ENCODE results near the gene SLC16A3. TPM values are rescaled to one million over a fixed set of nuclear protein-coding genes. Genes with fewer than 3 reads are reported as not detected.
A peak's percentile ranks its signal among the peaks of the same experiment; 100 is the strongest.

SLC16A3 gene
- total RNA-seq, 1 experiment from 2014 or later = 198 TPM

DNA sequence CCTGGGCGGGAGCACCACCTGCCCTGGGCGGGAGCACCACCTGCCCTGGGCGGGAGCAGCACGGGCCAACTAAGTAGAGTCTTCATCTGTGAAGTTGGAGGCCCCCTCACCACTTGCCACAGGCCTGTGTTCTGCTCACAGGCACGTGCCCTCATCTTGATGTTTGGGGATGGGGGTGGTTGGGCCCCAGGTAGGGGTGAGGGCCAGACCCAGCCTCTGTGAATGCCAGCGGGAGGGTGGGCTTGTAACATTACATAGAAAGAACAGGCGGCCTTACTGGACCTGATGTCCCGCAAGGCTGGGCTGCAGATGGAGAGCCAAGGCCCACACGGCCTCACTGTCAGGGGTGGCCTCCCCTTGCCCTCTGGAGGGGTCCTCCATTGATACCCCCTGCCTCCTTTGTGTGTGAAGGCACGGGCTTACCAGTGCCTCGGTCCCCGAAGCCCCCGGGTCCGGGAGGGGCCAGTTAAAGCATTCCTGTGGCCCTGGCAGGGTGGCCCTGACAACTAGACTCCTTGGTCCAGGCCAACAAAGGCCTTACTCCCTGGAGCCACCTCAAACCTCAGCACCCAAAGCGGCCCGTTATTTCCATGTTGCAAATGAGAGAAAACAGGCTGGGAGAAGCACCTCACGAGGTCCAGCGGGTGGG, 1.1 kb upstream of the SLC16A3 start:
- Histone ChIP-seq H3K9me2 (ENCODE audit: insufficient read depth) (no peaks in the 10 kb centered on the region), H3K9me3 (ENCODE audit: insufficient read depth, low read depth) (no peaks in the 10 kb centered on the region), H2AFZ (no peak overlapping the region), H3K4me3 (peak overlapping the region; percentile 64), H3K27me3 (ENCODE audit: insufficient read depth, low read depth) (no peaks in the 10 kb centered on the region), H4K20me1 (ENCODE audit: insufficient read depth) (peaks cover 7% of the 10 kb centered on the region; the same call in 1 of the 2 replicates), H3F3A (ENCODE audit: insufficient read depth, low read depth) (no peaks in the 10 kb centered on the region; the same call in 1 of the 2 replicates), H3K79me2 (ENCODE audit: low read depth) (peaks cover 35% of the 10 kb centered on the region), H3K27ac (peak overlapping the region; percentile 47; the same call in 1 of the 2 replicates), H3K4me1 (replicated peaks; ENCODE audit: insufficient read depth) (peaks cover 11% of the 10 kb centered on the region), H3K36me3 (ENCODE audit: low read depth) (no peaks in the 10 kb centered on the region), H3K4me2 (peak overlapping the region; percentile 73)
- no peak for DNase-seq
- TSS peak; percentile 55 for BruUV-seq (replicated peaks)
- intact Hi-C loops (cut with micrococcal nuclease; ENCODE audit: unreplicated experiment) = no loop called here
- TF ChIP-seq, protein P1, sequence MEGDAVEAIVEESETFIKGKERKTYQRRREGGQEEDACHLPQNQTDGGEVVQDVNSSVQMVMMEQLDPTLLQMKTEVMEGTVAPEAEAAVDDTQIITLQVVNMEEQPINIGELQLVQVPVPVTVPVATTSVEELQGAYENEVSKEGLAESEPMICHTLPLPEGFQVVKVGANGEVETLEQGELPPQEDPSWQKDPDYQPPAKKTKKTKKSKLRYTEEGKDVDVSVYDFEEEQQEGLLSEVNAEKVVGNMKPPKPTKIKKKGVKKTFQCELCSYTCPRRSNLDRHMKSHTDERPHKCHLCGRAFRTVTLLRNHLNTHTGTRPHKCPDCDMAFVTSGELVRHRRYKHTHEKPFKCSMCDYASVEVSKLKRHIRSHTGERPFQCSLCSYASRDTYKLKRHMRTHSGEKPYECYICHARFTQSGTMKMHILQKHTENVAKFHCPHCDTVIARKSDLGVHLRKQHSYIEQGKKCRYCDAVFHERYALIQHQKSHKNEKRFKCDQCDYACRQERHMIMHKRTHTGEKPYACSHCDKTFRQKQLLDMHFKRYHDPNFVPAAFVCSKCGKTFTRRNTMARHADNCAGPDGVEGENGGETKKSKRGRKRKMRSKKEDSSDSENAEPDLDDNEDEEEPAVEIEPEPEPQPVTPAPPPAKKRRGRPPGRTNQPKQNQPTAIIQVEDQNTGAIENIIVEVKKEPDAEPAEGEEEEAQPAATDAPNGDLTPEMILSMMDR (conservative IDR thresholded peaks at IDR 0.05) = no peak
- no peak for TF ChIP-seq EZH2 (IDR thresholded peaks at IDR 0.05; ENCODE audit: low read depth)
- ChIA-PET CTCF (no interaction called here), POLR2A (ENCODE audit: unreplicated experiment) (no interaction called here)

DNA sequence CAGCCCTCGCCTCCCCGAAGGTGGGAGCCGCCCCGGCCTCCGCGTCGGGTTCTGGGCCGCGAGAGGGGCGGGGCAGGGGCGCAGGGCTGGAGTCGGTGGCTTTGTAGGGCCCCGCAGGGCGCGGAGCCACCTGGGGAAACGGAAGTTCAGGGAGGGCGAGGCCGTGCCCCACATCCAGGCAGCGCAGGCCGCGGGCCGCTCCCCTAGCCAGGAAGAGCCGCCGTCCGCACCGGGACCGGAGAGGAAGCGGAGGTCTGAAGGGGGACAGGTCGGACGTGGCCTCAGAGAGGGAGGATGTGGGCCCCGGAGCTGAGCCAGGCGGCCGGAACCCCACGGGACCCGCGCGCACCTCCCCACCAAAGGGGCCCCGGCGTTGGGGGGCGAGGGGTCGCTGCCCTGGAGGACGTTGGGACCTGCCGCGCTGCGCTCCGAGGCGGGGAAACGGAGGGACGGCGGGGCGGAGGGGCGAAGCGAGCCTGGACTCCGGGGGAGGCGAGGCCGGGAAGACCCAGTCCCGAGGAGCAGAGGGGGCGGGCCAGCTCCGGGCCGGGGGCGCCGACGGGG, 482 bp upstream of the SLC16A3 start:
- intact Hi-C loops (cut with micrococcal nuclease; ENCODE audit: unreplicated experiment) = no loop called here
- TF ChIP-seq, protein P1 (conservative IDR thresholded peaks at IDR 0.05) = no peak
- TF ChIP-seq EZH2 (IDR thresholded peaks at IDR 0.05; ENCODE audit: low read depth) = no peak
- no peaks in the 10 kb centered on the region for H3K9me3 ChIP-seq (ENCODE audit: insufficient read depth, low read depth)
- CTCF ChIA-PET = no interaction called here
- peaks cover 15% of the 10 kb centered on the region for H3K4me1 ChIP-seq (replicated peaks; ENCODE audit: insufficient read depth)
- peak overlapping the region; percentile 73 for H3K4me2 ChIP-seq
- H3K9me2 ChIP-seq (ENCODE audit: insufficient read depth) = no peaks in the 10 kb centered on the region
- peak overlapping the region; percentile 47 for H3K27ac ChIP-seq
- POLR2A ChIA-PET (ENCODE audit: unreplicated experiment) = no interaction called here
- DNase-seq = peak in 1 of 2 experiments; percentile 63
- H3K36me3 ChIP-seq (ENCODE audit: low read depth) = no peaks in the 10 kb centered on the region
- H2AFZ ChIP-seq = no peak overlapping the region
- peaks cover 40% of the 10 kb centered on the region for H3K79me2 ChIP-seq (ENCODE audit: low read depth)
- BruUV-seq (replicated peaks) = no TSS peak
- peak overlapping the region; percentile 64 for H3K4me3 ChIP-seq
- peaks cover 4% of the 10 kb centered on the region; the same call in 1 of the 2 replicates for H3F3A ChIP-seq (ENCODE audit: insufficient read depth, low read depth)
- H3K27me3 ChIP-seq (ENCODE audit: insufficient read depth, low read depth) = no peaks in the 10 kb centered on the region
- peaks cover 13% of the 10 kb centered on the region; the same call in 1 of the 2 replicates for H4K20me1 ChIP-seq (ENCODE audit: insufficient read depth)

DNA sequence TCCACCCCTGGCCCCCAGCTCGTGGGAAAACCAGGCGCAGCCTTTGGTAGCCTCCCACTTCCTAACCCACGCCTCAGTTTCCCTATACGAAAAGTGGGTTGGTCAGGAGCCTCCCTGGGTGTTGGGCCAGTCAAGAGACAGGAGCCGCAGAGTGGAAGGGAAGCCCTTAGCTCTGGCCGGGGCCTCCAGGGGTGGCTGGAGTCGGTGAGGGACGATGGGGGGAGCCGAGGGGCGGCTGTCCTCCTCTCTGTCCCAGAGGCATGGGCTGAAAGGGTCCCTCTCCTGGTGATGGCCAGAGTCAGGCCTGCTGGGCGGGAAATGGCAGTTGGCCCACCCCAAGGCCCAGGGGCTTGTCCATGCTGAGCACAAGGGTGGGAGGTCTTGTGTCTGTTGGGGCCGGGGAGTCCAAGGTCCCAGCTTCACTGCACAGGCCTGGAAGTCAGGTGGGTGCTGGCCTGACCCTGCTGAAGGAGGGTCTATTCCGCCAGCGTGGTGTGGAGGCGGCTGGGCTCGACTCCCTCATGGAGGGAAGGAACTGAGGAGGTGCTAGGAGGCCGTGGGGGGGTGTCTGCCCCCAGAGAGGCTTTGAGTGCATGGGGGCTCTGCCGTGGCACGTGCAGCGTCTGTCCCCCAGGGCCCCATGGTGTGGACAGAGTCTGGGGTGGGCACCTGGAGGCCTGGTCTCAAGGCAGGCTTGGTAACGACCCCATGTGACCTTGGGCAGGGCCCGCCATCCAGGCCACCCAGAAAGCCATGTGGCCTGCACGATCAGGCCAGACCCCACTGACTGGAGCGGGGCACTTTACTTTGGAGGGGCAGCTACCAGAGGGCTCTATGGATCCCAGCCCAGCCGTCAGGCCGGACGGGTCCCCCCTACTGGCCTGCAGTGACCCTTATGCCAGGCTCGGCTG, 1.1 kb downstream of the SLC16A3 start:
- no peak for DNase-seq
- no peak for TF ChIP-seq EZH2 (IDR thresholded peaks at IDR 0.05; ENCODE audit: low read depth)
- TF ChIP-seq, protein P1 (conservative IDR thresholded peaks at IDR 0.05) = no peak
- Histone ChIP-seq H3K9me3 (ENCODE audit: insufficient read depth, low read depth) (no peaks in the 10 kb centered on the region), H3F3A (ENCODE audit: insufficient read depth, low read depth) (peaks cover 18% of the 10 kb centered on the region; the same call in 1 of the 2 replicates), H3K27ac (peak overlapping the region; percentile 32; the same call in 1 of the 2 replicates), H3K4me1 (replicated peaks; ENCODE audit: insufficient read depth) (peaks cover 31% of the 10 kb centered on the region), H3K36me3 (ENCODE audit: low read depth) (no peaks in the 10 kb centered on the region), H3K79me2 (ENCODE audit: low read depth) (peaks cover 52% of the 10 kb centered on the region), H3K9me2 (ENCODE audit: insufficient read depth) (no peaks in the 10 kb centered on the region), H3K27me3 (ENCODE audit: insufficient read depth, low read depth) (no peaks in the 10 kb centered on the region), H4K20me1 (ENCODE audit: insufficient read depth) (peaks cover 29% of the 10 kb centered on the region), H2AFZ (no peak overlapping the region), H3K4me2 (peak overlapping the region; percentile 79), H3K4me3 (peak overlapping the region; percentile 72)
- TSS peak; percentile 77 for BruUV-seq (replicated peaks)
- ChIA-PET CTCF (no interaction called here), POLR2A (ENCODE audit: unreplicated experiment) (no interaction called here)
- intact Hi-C loops (cut with micrococcal nuclease; ENCODE audit: unreplicated experiment) = loop anchor here (1.0 to 10.0 kb wide), 4 partner anchors 13 to 265 kb away; no protein-coding TSS in a partner anchor

Data from PC-9 (cell line).